H1 (cell line): ENCODE measurements around the gene KCTD10. TPM values are rescaled to one million over a fixed set of nuclear protein-coding genes. Genes with fewer than 3 reads are reported as not detected.

Experiments
- BCL11A ChIP-seq, 2 experiments: IDR thresholded peaks; one replicate each; pipeline ENCODE4 v1.6.1; 2011; ENCODE audit warnings: low read depth in 2 of 2, low read length in 2 of 2, mild to moderate bottlenecking in 2 of 2
- CEBPB ChIP-seq: IDR thresholded peaks from 2 replicates; pipeline ENCODE4 v1.6.1; 2012; ENCODE audit warnings: low read depth, low read length
- CREB1 ChIP-seq: IDR thresholded peaks from 2 replicates; pipeline ENCODE4 v1.6.1; 2012; ENCODE audit warnings: inconsistent platforms
- EGR1 ChIP-seq: IDR thresholded peaks from 2 replicates; pipeline ENCODE4 v1.6.1; 2011; ENCODE audit warnings: low read depth, low read length, borderline replicate concordance
- GABPA ChIP-seq: IDR thresholded peaks from 2 replicates; pipeline ENCODE4 v1.6.1; 2011; ENCODE audit warnings: mild to moderate bottlenecking, low read length, moderate library complexity, borderline replicate concordance; ENCODE audit not compliant: insufficient read depth
- JUN ChIP-seq: IDR thresholded peaks from 2 replicates; pipeline ENCODE4 v1.6.1; 2011; ENCODE audit warnings: low read depth, mild to moderate bottlenecking, improper control_type of control experiment, low read length
- JUND ChIP-seq: IDR thresholded peaks from 2 replicates; pipeline ENCODE4 v1.6.1; 2011; ENCODE audit warnings: mild to moderate bottlenecking, improper control_type of control experiment, low read length
- KDM4A ChIP-seq: IDR thresholded peaks from one replicate; pipeline ENCODE4 v1.7.1; 2012; ENCODE audit warnings: low read depth, mild to moderate bottlenecking, moderate library complexity, low read length, inconsistent platforms; ENCODE audit not compliant: severe bottlenecking
- POLR2A ChIP-seq, 2 experiments: IDR thresholded peaks; 1 replicate in 1 of 2; 2 replicates in 1 of 2; pipeline ENCODE4 v1.6.1; 2011; ENCODE audit warnings: low read depth in 2 of 2, low read length in 2 of 2, mild to moderate bottlenecking in 2 of 2; ENCODE audit errors: control extremely low read depth in 1 of 2
- SIX5 ChIP-seq: IDR thresholded peaks from 2 replicates; pipeline ENCODE4 v1.6.1; 2011; ENCODE audit warnings: mild to moderate bottlenecking, low read depth, low read length
- SP1 ChIP-seq: IDR thresholded peaks from 2 replicates; pipeline ENCODE4 v1.6.1; 2011; ENCODE audit warnings: low read depth, low read length
- SP4 ChIP-seq: IDR thresholded peaks from 2 replicates; pipeline ENCODE4 v1.6.1; 2012; ENCODE audit warnings: low read length, inconsistent platforms
- YY1 ChIP-seq: IDR thresholded peaks from 2 replicates; pipeline ENCODE4 v1.6.1; 2011; ENCODE audit warnings: low read depth, mild to moderate bottlenecking, low read length
- polyA plus RNA-seq, 7 experiments: library from polyadenylated mRNA; depleted of rRNA in 3 of 7; stranded (reverse) in 5 of 7; unstranded in 2 of 7; fragments of >200 nt in 5 of 7; fragments of 200-250 nt in 2 of 7; gene quantifications; 1 replicate in 5 of 7; 2 replicates in 1 of 7; 4 replicates in 1 of 7; pipeline versions ENCODE4 v1.2.1 to v1.2.3, GENCODE V29; 2011 to 2013; ENCODE audit warnings: missing spikeins in 2 of 7, mixed read lengths in 2 of 7
- total RNA-seq: library from RNA; stranded (reverse); fragmentation: NEBNext Ultra II Directional; extraction: Animal tissue kit (Norgen Biotek cat#: 25700); gene quantifications from 2 replicates; pipeline ENCODE4 v1.2.1, GENCODE V29; 2021
- TF ChIP-seq, protein P1 (sequence below): fragments of 300-600 bp; sonication (generic); IDR thresholded peaks from 2 replicates; pipeline ENCODE4 v1.7.1; 2012; ENCODE audit warnings: low read length, moderate library complexity, mild to moderate bottlenecking, inconsistent platforms; ENCODE audit not compliant: insufficient replicate concordance

The KCTD10 gene
- total and polyA plus RNA-seq, 2 of the 8 experiments (the other 6 are each of a cell fraction or from before 2014, with no cell fraction given): 45.3 to 52.4 TPM

DNA sequence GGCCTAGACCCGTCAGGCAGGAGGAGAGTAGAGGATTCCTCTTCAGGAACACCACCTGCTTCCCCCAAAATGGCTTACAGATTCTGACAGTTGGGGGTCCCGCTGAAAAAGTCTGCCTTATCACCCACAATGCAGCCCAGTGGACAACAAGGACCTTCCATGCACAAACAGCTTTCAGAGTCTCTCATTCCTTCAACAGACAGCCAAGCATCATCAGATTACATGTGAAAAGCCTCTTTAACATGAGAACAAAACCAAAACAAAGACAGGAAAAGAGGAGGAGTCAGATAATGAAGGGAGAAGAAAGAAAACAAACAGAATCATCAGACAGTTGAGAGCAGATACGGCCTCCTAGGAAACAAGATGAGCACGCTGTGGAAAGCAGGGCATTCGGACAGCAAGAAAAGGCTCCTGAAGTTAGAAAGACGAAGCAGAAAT lies 18.3 kb downstream of the KCTD10 start (continued):
- TF ChIP-seq, protein P1, sequence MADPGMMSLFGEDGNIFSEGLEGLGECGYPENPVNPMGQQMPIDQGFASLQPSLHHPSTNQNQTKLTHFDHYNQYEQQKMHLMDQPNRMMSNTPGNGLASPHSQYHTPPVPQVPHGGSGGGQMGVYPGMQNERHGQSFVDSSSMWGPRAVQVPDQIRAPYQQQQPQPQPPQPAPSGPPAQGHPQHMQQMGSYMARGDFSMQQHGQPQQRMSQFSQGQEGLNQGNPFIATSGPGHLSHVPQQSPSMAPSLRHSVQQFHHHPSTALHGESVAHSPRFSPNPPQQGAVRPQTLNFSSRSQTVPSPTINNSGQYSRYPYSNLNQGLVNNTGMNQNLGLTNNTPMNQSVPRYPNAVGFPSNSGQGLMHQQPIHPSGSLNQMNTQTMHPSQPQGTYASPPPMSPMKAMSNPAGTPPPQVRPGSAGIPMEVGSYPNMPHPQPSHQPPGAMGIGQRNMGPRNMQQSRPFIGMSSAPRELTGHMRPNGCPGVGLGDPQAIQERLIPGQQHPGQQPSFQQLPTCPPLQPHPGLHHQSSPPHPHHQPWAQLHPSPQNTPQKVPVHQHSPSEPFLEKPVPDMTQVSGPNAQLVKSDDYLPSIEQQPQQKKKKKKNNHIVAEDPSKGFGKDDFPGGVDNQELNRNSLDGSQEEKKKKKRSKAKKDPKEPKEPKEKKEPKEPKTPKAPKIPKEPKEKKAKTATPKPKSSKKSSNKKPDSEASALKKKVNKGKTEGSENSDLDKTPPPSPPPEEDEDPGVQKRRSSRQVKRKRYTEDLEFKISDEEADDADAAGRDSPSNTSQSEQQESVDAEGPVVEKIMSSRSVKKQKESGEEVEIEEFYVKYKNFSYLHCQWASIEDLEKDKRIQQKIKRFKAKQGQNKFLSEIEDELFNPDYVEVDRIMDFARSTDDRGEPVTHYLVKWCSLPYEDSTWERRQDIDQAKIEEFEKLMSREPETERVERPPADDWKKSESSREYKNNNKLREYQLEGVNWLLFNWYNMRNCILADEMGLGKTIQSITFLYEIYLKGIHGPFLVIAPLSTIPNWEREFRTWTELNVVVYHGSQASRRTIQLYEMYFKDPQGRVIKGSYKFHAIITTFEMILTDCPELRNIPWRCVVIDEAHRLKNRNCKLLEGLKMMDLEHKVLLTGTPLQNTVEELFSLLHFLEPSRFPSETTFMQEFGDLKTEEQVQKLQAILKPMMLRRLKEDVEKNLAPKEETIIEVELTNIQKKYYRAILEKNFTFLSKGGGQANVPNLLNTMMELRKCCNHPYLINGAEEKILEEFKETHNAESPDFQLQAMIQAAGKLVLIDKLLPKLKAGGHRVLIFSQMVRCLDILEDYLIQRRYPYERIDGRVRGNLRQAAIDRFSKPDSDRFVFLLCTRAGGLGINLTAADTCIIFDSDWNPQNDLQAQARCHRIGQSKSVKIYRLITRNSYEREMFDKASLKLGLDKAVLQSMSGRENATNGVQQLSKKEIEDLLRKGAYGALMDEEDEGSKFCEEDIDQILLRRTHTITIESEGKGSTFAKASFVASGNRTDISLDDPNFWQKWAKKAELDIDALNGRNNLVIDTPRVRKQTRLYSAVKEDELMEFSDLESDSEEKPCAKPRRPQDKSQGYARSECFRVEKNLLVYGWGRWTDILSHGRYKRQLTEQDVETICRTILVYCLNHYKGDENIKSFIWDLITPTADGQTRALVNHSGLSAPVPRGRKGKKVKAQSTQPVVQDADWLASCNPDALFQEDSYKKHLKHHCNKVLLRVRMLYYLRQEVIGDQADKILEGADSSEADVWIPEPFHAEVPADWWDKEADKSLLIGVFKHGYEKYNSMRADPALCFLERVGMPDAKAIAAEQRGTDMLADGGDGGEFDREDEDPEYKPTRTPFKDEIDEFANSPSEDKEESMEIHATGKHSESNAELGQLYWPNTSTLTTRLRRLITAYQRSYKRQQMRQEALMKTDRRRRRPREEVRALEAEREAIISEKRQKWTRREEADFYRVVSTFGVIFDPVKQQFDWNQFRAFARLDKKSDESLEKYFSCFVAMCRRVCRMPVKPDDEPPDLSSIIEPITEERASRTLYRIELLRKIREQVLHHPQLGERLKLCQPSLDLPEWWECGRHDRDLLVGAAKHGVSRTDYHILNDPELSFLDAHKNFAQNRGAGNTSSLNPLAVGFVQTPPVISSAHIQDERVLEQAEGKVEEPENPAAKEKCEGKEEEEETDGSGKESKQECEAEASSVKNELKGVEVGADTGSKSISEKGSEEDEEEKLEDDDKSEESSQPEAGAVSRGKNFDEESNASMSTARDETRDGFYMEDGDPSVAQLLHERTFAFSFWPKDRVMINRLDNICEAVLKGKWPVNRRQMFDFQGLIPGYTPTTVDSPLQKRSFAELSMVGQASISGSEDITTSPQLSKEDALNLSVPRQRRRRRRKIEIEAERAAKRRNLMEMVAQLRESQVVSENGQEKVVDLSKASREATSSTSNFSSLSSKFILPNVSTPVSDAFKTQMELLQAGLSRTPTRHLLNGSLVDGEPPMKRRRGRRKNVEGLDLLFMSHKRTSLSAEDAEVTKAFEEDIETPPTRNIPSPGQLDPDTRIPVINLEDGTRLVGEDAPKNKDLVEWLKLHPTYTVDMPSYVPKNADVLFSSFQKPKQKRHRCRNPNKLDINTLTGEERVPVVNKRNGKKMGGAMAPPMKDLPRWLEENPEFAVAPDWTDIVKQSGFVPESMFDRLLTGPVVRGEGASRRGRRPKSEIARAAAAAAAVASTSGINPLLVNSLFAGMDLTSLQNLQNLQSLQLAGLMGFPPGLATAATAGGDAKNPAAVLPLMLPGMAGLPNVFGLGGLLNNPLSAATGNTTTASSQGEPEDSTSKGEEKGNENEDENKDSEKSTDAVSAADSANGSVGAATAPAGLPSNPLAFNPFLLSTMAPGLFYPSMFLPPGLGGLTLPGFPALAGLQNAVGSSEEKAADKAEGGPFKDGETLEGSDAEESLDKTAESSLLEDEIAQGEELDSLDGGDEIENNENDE: peak; percentile 53
- peak; percentile 47; the same call in 1 of the 2 replicates for TF ChIP-seq SP1
- no peak for TF ChIP-seq JUN
- TF ChIP-seq EGR1: no peak
- TF ChIP-seq GABPA: no peak
- 0 out of 2 replicates have a peak, but pooled peaks have one; percentile 11 for TF ChIP-seq SP4
- no peak for TF ChIP-seq BCL11A (IDR thresholded peaks at IDR 0.05; ENCODE audit: low read depth in 2 of 2, low read length in 2 of 2)
- no peak for TF ChIP-seq CEBPB
- TF ChIP-seq POLR2A (IDR thresholded peaks at IDR 0.05; ENCODE audit: control extremely low read depth in 1 of 2, low read depth in 2 of 2, low read length in 2 of 2): peak; percentile 44 to 84; a peak in 2 of 3 replicates
- TF ChIP-seq JUND: no peak
- TF ChIP-seq SIX5: no peak
- no peak; the same call in 1 of the 2 replicates for TF ChIP-seq CREB1
- no peak for TF ChIP-seq KDM4A
- 0 out of 2 replicates have a peak, but pooled peaks have one; percentile 69 for TF ChIP-seq YY1
